Stimulated activated naive CD8-positive, alpha-beta T cell treated with anti-CD3 and anti-CD28 coated beads, Interleukin-15, amount 100 ng/mL, for 72 hours (primary cell): Measurements from ENCODE around the gene PLP2.
A peak's percentile ranks its signal among the peaks of the same experiment; 100 is the strongest.

Experiments used
- ATAC-seq: fragments of 150-1000 bp; cut with Tn5 transposase; 2 replicates; pipeline ENCODE4 v1.10.0; 2021; ENCODE audit warnings: mild to moderate bottlenecking, moderate library complexity
- DNase-seq, 2 donors: peaks; one replicate each; pipeline ENCODE4 v3.0.0; 2021 to 2022
- H3K27ac Mint-ChIP-seq, 2 donors: one replicate each; pipeline ENCODE4 v1.8.0; 2022; ENCODE audit warnings: mild to moderate bottlenecking in 2 of 2, mixed read lengths in 2 of 2, moderate library complexity in 2 of 2
- H3K27me3 Mint-ChIP-seq: one replicate; pipeline ENCODE4 v1.8.0; 2022; ENCODE audit warnings: mixed read lengths
- H3K4me1 Mint-ChIP-seq: one replicate; pipeline ENCODE4 v1.8.0; 2022; ENCODE audit warnings: mild to moderate bottlenecking, mixed read lengths
- H3K4me3 Mint-ChIP-seq, 2 donors: one replicate each; pipeline ENCODE4 v1.8.0; 2022; ENCODE audit warnings: mild to moderate bottlenecking in 2 of 2, mixed read lengths in 2 of 2, moderate library complexity in 1 of 2
- H3K9me3 Mint-ChIP-seq, 2 donors: one replicate each; pipeline ENCODE4 v1.8.0; 2022; ENCODE audit warnings: mixed read lengths in 2 of 2

Gene PLP2

GRCh38 chrX:49209434-49210251 is 37.9 kb downstream of the PLP2 start:
- no peaks in the 10 kb centered on the region for H3K27me3 Mint-ChIP-seq
- ATAC-seq (peak; percentile 81), DNase-seq (peak; percentile 12 to 33)
- H3K4me3 Mint-ChIP-seq, result peak overlapping the region in 1 of 2 donors; percentile 49
- H3K4me1 Mint-ChIP-seq, result no peaks in the 10 kb centered on the region
- H3K27ac Mint-ChIP-seq, result no peak overlapping the region
- peaks cover 9 to 16% of the 10 kb centered on the region in 2 donors for H3K9me3 Mint-ChIP-seq

- Mint-ChIP-seq H3K27ac (no peak overlapping the region), H3K4me1 (no peaks in the 10 kb centered on the region), H3K9me3 (peaks cover 9 to 16% of the 10 kb centered on the region in 2 donors), H3K4me3 (no peak overlapping the region), H3K27me3 (no peaks in the 10 kb centered on the region)
- ATAC-seq (no peak), DNase-seq (no peak)
These were observed 38.7 kb downstream of the PLP2 start for GRCh38 chrX:49210406-49210805.

GRCh38 chrX:49211074-49211473 is 39.4 kb downstream of the PLP2 start:
- Mint-ChIP-seq H3K4me1 (no peaks in the 10 kb centered on the region), H3K4me3 (no peak overlapping the region), H3K27me3 (no peaks in the 10 kb centered on the region), H3K27ac (no peak overlapping the region), H3K9me3 (peaks cover 9 to 16% of the 10 kb centered on the region in 2 donors)
- no peak for ATAC-seq
- DNase-seq, result no peak

- no peak for DNase-seq
- peaks cover 9 to 16% of the 10 kb centered on the region in 2 donors for H3K9me3 Mint-ChIP-seq
- H3K4me1 Mint-ChIP-seq, result no peaks in the 10 kb centered on the region
- H3K27me3 Mint-ChIP-seq, result no peaks in the 10 kb centered on the region
- H3K4me3 Mint-ChIP-seq, result no peak overlapping the region
- H3K27ac Mint-ChIP-seq, result no peak overlapping the region
- no peak for ATAC-seq
These were observed 40.5 kb downstream of the PLP2 start for GRCh38 chrX:49212209-49212608.

GRCh38 chrX:49212861-49213260 is 41.2 kb downstream of the PLP2 start:
- H3K27me3 Mint-ChIP-seq, result no peaks in the 10 kb centered on the region
- peaks cover 9 to 16% of the 10 kb centered on the region in 2 donors for H3K9me3 Mint-ChIP-seq
- H3K4me1 Mint-ChIP-seq, result no peaks in the 10 kb centered on the region
- H3K27ac Mint-ChIP-seq, result no peak overlapping the region
- DNase-seq (no peak), ATAC-seq (no peak)
- no peak overlapping the region for H3K4me3 Mint-ChIP-seq

- Mint-ChIP-seq H3K4me3 (no peak overlapping the region), H3K9me3 (peaks cover 9 to 16% of the 10 kb centered on the region in 2 donors), H3K27ac (no peak overlapping the region), H3K27me3 (no peaks in the 10 kb centered on the region), H3K4me1 (no peaks in the 10 kb centered on the region)
- no peak for ATAC-seq
- DNase-seq, result no peak
These were observed 42.7 kb downstream of the PLP2 start for GRCh38 chrX:49214416-49214815.

- Mint-ChIP-seq H3K4me3 (no peak overlapping the region), H3K9me3 (peaks cover 9 to 16% of the 10 kb centered on the region in 2 donors), H3K4me1 (no peaks in the 10 kb centered on the region), H3K27me3 (no peaks in the 10 kb centered on the region), H3K27ac (no peak overlapping the region)
- ATAC-seq (no peak), DNase-seq (no peak)
These were observed 43.4 kb downstream of the PLP2 start for GRCh38 chrX:49214996-49215526.

GRCh38 chrX:49220100-49220499 is 48.4 kb downstream of the PLP2 start:
- Mint-ChIP-seq H3K27me3 (no peaks in the 10 kb centered on the region), H3K4me3 (no peak overlapping the region), H3K9me3 (no peaks in the 10 kb centered on the region), H3K4me1 (no peaks in the 10 kb centered on the region), H3K27ac (no peak overlapping the region)
- ATAC-seq, result no peak
- no peak for DNase-seq

- Mint-ChIP-seq H3K9me3 (no peaks in the 10 kb centered on the region), H3K4me1 (no peaks in the 10 kb centered on the region)
These were observed 50.2 kb downstream of the PLP2 start for GRCh38 chrX:49221868-49222267.

More at GRCh38 chrX:49221868-49222267, 50.2 kb downstream of the PLP2 start:
- no peak for DNase-seq
- Mint-ChIP-seq H3K27me3 (no peaks in the 10 kb centered on the region), H3K4me3 (no peak overlapping the region), H3K27ac (no peak overlapping the region)
- ATAC-seq, result no peak
